OCI-LY3 (cell line): ENCODE data around the gene NPPA.

Experiments used
- CTCF ChIP-seq: fragments of 200-600, 300-600 bp; sonication (generic); IDR thresholded peaks from 2 replicates; pipeline ENCODE4 v1.5.1; 2014; ENCODE audit warnings: antibody characterized with exemption, low read length, low read depth
- EZH2phosphoT487 ChIP-seq: fragments of 200-600 bp; shearing (Covaris generic); IDR thresholded peaks from 2 replicates; pipeline ENCODE4 v1.6.1; 2018; ENCODE audit warnings: antibody characterized with exemption, mixed run types, low read depth

GRCh38 chr1:11800756-11801433 lies 46.7 kb downstream of the NPPA start:
- no peak for TF ChIP-seq CTCF
- no peak for TF ChIP-seq EZH2phosphoT487
